NCI-H2196 (cell line): Measurements from ENCODE around the gene KCNIP2.
"Not testable (repeated sequence)": the region's sequence is repeated elsewhere in the genome, so short reads cannot be mapped to it uniquely, and the experiment has no call there.

Experiments
- DNase-seq: peaks from one replicate; lab custom pipeline; 2025; ENCODE audit not compliant: unreplicated experiment; lab: John Stamatoyannopoulos, UW

The KCNIP2 gene

GRCh38 chr10:101828766-101829551 is 14.6 kb downstream of the KCNIP2 start:
- no peak for DNase-seq

GRCh38 chr10:101827919-101828600 is 15.5 kb downstream of the KCNIP2 start:
- DNase-seq, result no peak

- no peak for DNase-seq
Observed at GRCh38 chr10:101826852-101827434, 16.7 kb downstream of the KCNIP2 start.

GRCh38 chr10:101824736-101825135 is 18.9 kb downstream of the KCNIP2 start:
- no peak for DNase-seq

- DNase-seq, result no peak
Observed at GRCh38 chr10:101818872-101819633, 24.5 kb downstream of the KCNIP2 start.

- DNase-seq, result peak; percentile 91
Observed at GRCh38 chr10:101818119-101818871, 25.3 kb downstream of the KCNIP2 start, which contains the start of gene OGA. Gene OGA (minus strand): TSS chr10:101818444. CDS start chr10:101818022, 422 bp downstream.

GRCh38 chr10:101817337-101818118 is 26.1 kb downstream of the KCNIP2 start:
- no peak for DNase-seq

GRCh38 chr10:101816913-101817336 is 26.7 kb downstream of the KCNIP2 start:
- no peak for DNase-seq

GRCh38 chr10:101816376-101816775 is 27.2 kb downstream of the KCNIP2 start:
- no peak for DNase-seq

GRCh38 chr10:101814466-101815071 is 29.0 kb downstream of the KCNIP2 start:
- DNase-seq, result no peak

- DNase-seq, result no peak
Observed at GRCh38 chr10:101812606-101813005, 31.0 kb downstream of the KCNIP2 start.

GRCh38 chr10:101807158-101807557 is 36.4 kb downstream of the KCNIP2 start:
- DNase-seq, result no peak

GRCh38 chr10:101803511-101803910 is 40.1 kb downstream of the KCNIP2 start:
- no peak for DNase-seq

GRCh38 chr10:101797403-101798059 is 46.1 kb downstream of the KCNIP2 start:
- no peak for DNase-seq

- DNase-seq, result no peak
Observed at GRCh38 chr10:101793526-101793925, 50.1 kb downstream of the KCNIP2 start.

- no peak for DNase-seq
Observed at GRCh38 chr10:101789686-101790085, 53.9 kb downstream of the KCNIP2 start.

GRCh38 chr10:101789231-101789630 is 54.4 kb downstream of the KCNIP2 start:
- not testable (repeated sequence) for DNase-seq

- DNase-seq, result no peak
Observed at GRCh38 chr10:101785801-101786200, 57.8 kb downstream of the KCNIP2 start.

GRCh38 chr10:101784558-101784957 is 59.0 kb downstream of the KCNIP2 start:
- no peak for DNase-seq
